Measurements from ENCODE around the gene PAIP2.

PAIP2 gene

GRCh38 chr5:139368613-139369012 lies 27.0 kb downstream of the PAIP2 start:
- no peaks in the 10 kb centered on the region for H3K27me3 ChIP-seq (ENCODE audit: insufficient read depth, low read length, poor library complexity, severe bottlenecking)
- no peaks in the 10 kb centered on the region for H3K9me3 ChIP-seq (ENCODE audit: insufficient read depth, low read depth, low read length)
- no peak overlapping the region for H2AFZ ChIP-seq (ENCODE audit: low read length)
- peaks cover 63% of the 10 kb centered on the region; the same call in 1 of the 2 replicates for H3K36me3 ChIP-seq (ENCODE audit: insufficient read depth, low read length)
- no peaks in the 10 kb centered on the region for H3K9me2 ChIP-seq (replicated peaks; ENCODE audit: low read depth, low read length)
- no peaks in the 10 kb centered on the region for H3K4me1 ChIP-seq (ENCODE audit: insufficient read depth, low read length, poor library complexity, severe bottlenecking)
- no peaks in the 10 kb centered on the region for H3F3A ChIP-seq (ENCODE audit: low read depth)
- H4K20me1 ChIP-seq (ENCODE audit: insufficient read depth, low read length, poor library complexity, severe bottlenecking): peaks cover 5% of the 10 kb centered on the region
- TF ChIP-seq CTCF (conservative IDR thresholded peaks at IDR 0.05; ENCODE audit: low read length): peak; percentile 52
- TF ChIP-seq EZH2phosphoT487 (IDR thresholded peaks at IDR 0.05; ENCODE audit: borderline replicate concordance): no peak
- H3K79me2 ChIP-seq (ENCODE audit: insufficient read depth, low read length): peaks cover 3% of the 10 kb centered on the region; the same call in 1 of the 2 replicates
- no peak overlapping the region for H3K9ac ChIP-seq (ENCODE audit: low read depth, low read length, poor library complexity, severe bottlenecking)
- H3K4me2 ChIP-seq (ENCODE audit: low read depth, low read length, poor library complexity, severe bottlenecking): no peak overlapping the region
- H3K4me3 ChIP-seq (ENCODE audit: low read length, poor library complexity, severe bottlenecking): no peak overlapping the region

- Histone ChIP-seq H3K9ac (ENCODE audit: low read depth, low read length, poor library complexity, severe bottlenecking) (no peak overlapping the region), H3K4me1 (ENCODE audit: insufficient read depth, low read length, poor library complexity, severe bottlenecking) (no peaks in the 10 kb centered on the region), H2AFZ (ENCODE audit: low read length) (no peak overlapping the region), H4K20me1 (ENCODE audit: insufficient read depth, low read length, poor library complexity, severe bottlenecking) (no peaks in the 10 kb centered on the region), H3K36me3 (ENCODE audit: insufficient read depth, low read length) (peaks cover 57% of the 10 kb centered on the region; the same call in 1 of the 2 replicates), H3K79me2 (ENCODE audit: insufficient read depth, low read length) (no peaks in the 10 kb centered on the region), H3K9me2 (replicated peaks; ENCODE audit: low read depth, low read length) (no peaks in the 10 kb centered on the region), H3K9me3 (ENCODE audit: insufficient read depth, low read depth, low read length) (no peaks in the 10 kb centered on the region), H3K4me2 (ENCODE audit: low read depth, low read length, poor library complexity, severe bottlenecking) (no peak overlapping the region), H3F3A (ENCODE audit: low read depth) (no peaks in the 10 kb centered on the region), H3K27me3 (ENCODE audit: insufficient read depth, low read length, poor library complexity, severe bottlenecking) (no peaks in the 10 kb centered on the region), H3K4me3 (ENCODE audit: low read length, poor library complexity, severe bottlenecking) (no peak overlapping the region)
- TF ChIP-seq EZH2phosphoT487 (IDR thresholded peaks at IDR 0.05; ENCODE audit: borderline replicate concordance): no peak
- TF ChIP-seq CTCF (conservative IDR thresholded peaks at IDR 0.05; ENCODE audit: low read length): no peak
These were observed 27.5 kb downstream of the PAIP2 start for GRCh38 chr5:139369181-139369580.

DNA sequence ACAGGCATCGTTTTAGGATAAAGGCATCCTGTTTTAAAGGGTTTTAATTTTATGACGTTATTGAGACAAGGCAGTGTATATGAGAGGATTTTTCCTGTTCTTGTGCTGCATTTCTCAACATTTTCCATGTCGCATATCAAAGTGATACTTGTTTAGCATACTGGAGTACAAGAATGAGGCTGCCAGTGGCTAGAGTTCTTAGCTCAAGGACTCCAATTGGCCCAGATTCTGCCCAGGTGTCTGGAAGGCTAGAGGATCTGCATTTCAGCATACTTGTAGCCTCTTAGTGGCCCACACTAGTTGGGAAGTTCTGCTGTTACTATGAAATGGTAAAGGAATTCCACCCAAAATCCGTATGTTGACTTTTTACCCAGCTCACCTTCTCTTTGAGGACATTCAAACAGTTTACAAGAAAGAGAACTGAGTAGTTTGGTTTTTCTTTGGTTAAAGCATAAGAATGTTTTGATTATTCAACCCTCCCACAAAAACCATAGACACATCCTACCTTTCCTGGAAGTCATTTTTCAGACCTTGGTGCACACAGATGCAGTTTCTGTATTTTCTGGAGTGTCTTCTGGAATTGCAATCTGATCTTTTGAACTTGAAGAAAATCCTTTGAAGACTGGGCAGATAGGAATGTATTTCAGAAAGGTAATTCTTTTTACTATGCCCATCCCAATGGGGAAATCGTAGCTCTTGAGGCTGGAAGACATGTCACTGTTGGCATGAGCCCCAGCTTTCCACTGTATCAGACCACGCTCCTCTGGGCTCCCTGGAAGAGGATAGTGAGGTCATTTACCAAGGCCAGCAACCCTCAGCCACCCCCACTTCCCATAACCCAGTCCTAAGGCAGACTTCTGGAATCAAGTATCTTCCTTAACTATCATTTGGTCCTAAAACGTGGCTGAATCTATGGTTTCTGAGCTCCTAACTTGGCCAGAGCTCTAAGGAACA lies 30.1 kb downstream of the PAIP2 start:
- Histone ChIP-seq H4K20me1 (ENCODE audit: insufficient read depth, low read length, poor library complexity, severe bottlenecking) (no peaks in the 10 kb centered on the region), H3F3A (ENCODE audit: low read depth) (no peaks in the 10 kb centered on the region), H3K9me3 (ENCODE audit: insufficient read depth, low read depth, low read length) (no peaks in the 10 kb centered on the region), H3K4me3 (ENCODE audit: low read length, poor library complexity, severe bottlenecking) (no peak overlapping the region), H2AFZ (ENCODE audit: low read length) (no peak overlapping the region), H3K79me2 (ENCODE audit: insufficient read depth, low read length) (no peaks in the 10 kb centered on the region), H3K4me1 (ENCODE audit: insufficient read depth, low read length, poor library complexity, severe bottlenecking) (peaks cover 4% of the 10 kb centered on the region), H3K4me2 (ENCODE audit: low read depth, low read length, poor library complexity, severe bottlenecking) (no peak overlapping the region), H3K9me2 (replicated peaks; ENCODE audit: low read depth, low read length) (no peaks in the 10 kb centered on the region), H3K9ac (ENCODE audit: low read depth, low read length, poor library complexity, severe bottlenecking) (no peak overlapping the region), H3K36me3 (ENCODE audit: insufficient read depth, low read length) (peaks cover 34% of the 10 kb centered on the region; the same call in 1 of the 2 replicates), H3K27me3 (ENCODE audit: insufficient read depth, low read length, poor library complexity, severe bottlenecking) (no peaks in the 10 kb centered on the region)
- TF ChIP-seq CTCF (conservative IDR thresholded peaks at IDR 0.05; ENCODE audit: low read length) (no peak), EZH2phosphoT487 (IDR thresholded peaks at IDR 0.05; ENCODE audit: borderline replicate concordance) (no peak)

Data from Loucy (cell line).